Breast epithelium (tissue), 3 donors: ENCODE data around the gene TBR1.

ENCODE experiments used
- POLR2A ChIP-seq: fragments of 450-650 bp; IDR thresholded peaks from one replicate; pipeline ENCODE4 v1.6.1; 2016; ENCODE audit warnings: antibody characterized with exemption, mild to moderate bottlenecking, moderate library complexity
- POLR2AphosphoS5 ChIP-seq, 3 donors: sonication (generic); formaldehyde crosslinking; IDR thresholded peaks; one replicate each; pipeline ENCODE4 v1.6.1; 2017; ENCODE audit warnings: antibody characterized with exemption in 3 of 3
- TF ChIP-seq, protein P1 (sequence below), 3 donors: fragments of 450-650 bp; IDR thresholded peaks; one replicate each; pipeline ENCODE4 v1.5.1; 2016 to 2017; ENCODE audit warnings: antibody characterized with exemption in 3 of 3, mild to moderate bottlenecking in 3 of 3, moderate library complexity in 3 of 3

GRCh38 chr2:161402297-161402696 is 13.8 kb upstream of the TBR1 start:
- TF ChIP-seq, protein P1, sequence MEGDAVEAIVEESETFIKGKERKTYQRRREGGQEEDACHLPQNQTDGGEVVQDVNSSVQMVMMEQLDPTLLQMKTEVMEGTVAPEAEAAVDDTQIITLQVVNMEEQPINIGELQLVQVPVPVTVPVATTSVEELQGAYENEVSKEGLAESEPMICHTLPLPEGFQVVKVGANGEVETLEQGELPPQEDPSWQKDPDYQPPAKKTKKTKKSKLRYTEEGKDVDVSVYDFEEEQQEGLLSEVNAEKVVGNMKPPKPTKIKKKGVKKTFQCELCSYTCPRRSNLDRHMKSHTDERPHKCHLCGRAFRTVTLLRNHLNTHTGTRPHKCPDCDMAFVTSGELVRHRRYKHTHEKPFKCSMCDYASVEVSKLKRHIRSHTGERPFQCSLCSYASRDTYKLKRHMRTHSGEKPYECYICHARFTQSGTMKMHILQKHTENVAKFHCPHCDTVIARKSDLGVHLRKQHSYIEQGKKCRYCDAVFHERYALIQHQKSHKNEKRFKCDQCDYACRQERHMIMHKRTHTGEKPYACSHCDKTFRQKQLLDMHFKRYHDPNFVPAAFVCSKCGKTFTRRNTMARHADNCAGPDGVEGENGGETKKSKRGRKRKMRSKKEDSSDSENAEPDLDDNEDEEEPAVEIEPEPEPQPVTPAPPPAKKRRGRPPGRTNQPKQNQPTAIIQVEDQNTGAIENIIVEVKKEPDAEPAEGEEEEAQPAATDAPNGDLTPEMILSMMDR (IDR thresholded peaks at IDR 0.05), result no peak
- TF ChIP-seq POLR2A (no peak), POLR2AphosphoS5 (IDR thresholded peaks at IDR 0.05) (no peak)
